GM21723 (cell line): ENCODE data around the gene CDC14A.
"Not testable (repeated sequence)": the region's sequence is repeated elsewhere in the genome, so short reads cannot be mapped to it uniquely, and the experiment has no call there.

Experiments
- ATAC-seq: cut with Tn5 transposase; IDR thresholded peaks from one replicate; pipeline ENCODE4 v1.9.1; 2021; ENCODE audit warnings: mild to moderate bottlenecking, moderate library complexity; ENCODE audit not compliant: unreplicated experiment

The CDC14A gene

DNA sequence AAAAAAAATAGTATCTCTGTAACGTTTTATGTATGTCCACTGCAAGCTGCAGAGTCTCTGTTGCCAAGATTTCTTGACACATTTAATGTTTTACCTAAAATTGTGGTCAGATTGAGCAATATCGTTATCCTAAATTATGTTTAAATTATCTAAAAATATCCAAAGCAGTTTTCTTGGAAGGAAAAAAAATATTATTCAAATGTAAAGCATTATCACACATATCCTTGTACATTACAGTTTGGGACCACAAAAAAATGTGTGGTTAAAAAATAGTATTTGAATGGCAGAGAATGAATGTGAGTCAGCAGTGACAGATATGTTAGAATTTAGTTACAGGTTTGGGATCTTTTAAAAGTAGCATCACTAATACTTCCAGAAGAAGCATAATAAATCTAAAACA lies 21.2 kb upstream of the CDC14A start:
- ATAC-seq, result not testable (repeated sequence)

DNA sequence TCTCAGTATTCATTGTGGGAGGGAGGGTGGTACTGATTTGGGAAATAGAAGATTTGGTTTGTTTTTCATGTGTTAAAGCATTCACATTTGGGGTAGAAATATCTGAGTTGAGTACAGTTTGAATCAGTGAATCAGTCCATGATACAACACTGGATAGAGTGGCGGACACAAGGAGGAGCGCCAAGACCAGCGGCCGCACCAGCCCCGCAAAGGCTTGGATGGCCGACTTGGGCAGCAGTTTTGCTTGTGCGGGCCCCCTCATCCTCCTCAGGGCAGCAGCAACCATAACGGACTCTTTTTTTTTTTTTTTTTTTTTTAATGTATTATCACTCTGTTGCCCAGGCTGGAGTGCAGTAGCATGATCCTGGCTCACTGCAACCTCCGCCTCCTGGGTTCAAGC lies 20.0 kb upstream of the CDC14A start:
- no peak for ATAC-seq

DNA sequence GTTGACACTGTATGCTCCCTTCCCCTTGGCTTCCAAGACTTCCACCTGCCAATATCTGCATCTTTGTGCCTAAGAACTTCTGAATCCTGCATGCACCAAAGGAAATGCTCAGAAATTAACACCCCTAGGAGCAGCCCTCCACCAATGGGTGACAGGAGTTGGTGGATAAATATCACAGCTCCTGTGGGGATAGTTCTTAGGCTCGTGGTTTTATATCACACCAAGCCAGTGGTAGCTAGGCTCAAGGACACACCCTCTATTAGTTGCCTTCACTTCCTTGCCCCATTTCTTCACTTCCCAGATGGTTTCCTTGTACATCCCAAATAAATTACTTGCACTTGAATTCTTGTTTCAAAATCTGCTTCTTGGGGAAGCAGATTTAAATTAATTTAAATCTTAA lies 16.9 kb upstream of the CDC14A start:
- no peak for ATAC-seq

GRCh38 chr1:100337878-100338277 lies 14.4 kb upstream of the CDC14A start:
- not testable (repeated sequence) for ATAC-seq

DNA sequence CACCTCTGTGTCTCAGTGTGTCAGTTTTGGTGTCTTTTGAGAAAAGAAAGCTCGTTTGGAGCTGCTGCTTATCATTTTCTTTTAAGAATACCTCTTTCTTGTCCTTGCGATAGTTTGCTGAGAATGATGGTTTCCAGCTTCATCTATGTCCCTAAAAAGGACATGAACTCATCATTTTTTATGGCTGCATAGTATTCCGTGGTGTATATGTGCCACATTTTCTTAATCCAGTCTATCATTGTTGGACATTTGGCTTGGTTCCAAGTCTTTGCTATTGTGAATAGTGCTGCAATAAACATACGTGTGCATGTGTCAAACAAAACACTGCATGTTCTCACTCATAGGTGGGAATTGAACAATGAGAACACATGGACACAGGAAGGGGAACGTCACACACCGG lies 12.6 kb upstream of the CDC14A start:
- ATAC-seq, result not testable (repeated sequence)

DNA sequence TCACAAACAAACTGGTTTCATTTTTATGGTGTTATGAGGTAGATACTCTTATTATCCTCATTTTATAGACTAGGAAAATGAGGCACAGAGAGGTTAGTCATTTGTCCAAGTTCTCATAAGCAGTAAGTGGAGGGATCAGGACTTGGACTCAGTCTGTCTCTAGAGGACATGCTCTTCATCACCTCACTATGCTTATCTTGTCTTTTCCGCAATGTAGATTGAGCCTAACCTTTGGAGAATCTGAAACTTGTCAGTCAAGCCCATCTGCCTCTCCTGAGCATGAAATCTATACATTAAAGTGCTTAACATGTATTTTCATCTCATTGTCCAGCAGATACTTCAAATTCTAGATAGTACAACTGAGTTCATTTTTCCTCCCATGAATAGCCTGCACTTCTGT lies 11.8 kb upstream of the CDC14A start:
- ATAC-seq, result no peak

DNA sequence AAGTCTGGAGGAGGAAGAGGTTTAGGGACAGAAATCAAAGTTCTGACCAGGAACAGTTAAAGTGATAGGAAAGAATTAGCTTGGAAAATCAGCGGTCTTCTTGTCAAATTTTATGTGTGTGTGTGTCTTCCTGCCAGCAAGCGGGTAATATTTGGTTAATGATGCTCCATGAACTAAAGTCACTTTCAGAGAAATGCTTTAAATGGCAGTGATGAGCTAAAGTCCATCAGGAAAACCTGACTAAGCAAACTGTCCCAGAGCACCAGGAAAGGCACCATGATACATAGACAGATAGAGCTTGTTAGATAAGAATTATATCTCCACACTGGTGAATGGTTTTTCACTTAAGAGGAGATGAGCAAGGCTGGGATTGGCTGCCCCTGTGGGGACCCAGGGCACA lies 10.0 kb upstream of the CDC14A start:
- no peak for ATAC-seq

GRCh38 chr1:100343897-100344296 lies 8.4 kb upstream of the CDC14A start:
- no peak for ATAC-seq

GRCh38 chr1:100344774-100345173 lies 7.5 kb upstream of the CDC14A start:
- ATAC-seq, result no peak

DNA sequence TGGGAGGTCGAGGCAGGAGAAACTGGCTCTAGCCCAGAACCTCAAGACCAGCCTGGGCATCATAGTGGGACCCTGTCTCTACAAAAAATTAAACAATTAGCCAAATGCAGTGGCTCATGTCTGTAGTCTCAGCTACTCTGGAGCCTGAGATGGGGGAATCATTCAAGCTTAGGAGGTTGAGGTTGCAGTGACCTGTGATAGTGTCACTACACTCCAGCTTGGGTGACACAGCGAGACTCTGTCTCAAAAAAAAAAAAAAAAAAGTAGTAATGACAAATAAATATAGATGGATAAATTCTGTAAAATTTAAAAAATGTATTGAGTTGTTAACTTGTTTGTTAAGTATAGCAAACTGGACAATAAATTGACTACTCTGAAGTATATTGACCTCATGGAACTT lies 5.9 kb upstream of the CDC14A start:
- ATAC-seq, result no peak

DNA sequence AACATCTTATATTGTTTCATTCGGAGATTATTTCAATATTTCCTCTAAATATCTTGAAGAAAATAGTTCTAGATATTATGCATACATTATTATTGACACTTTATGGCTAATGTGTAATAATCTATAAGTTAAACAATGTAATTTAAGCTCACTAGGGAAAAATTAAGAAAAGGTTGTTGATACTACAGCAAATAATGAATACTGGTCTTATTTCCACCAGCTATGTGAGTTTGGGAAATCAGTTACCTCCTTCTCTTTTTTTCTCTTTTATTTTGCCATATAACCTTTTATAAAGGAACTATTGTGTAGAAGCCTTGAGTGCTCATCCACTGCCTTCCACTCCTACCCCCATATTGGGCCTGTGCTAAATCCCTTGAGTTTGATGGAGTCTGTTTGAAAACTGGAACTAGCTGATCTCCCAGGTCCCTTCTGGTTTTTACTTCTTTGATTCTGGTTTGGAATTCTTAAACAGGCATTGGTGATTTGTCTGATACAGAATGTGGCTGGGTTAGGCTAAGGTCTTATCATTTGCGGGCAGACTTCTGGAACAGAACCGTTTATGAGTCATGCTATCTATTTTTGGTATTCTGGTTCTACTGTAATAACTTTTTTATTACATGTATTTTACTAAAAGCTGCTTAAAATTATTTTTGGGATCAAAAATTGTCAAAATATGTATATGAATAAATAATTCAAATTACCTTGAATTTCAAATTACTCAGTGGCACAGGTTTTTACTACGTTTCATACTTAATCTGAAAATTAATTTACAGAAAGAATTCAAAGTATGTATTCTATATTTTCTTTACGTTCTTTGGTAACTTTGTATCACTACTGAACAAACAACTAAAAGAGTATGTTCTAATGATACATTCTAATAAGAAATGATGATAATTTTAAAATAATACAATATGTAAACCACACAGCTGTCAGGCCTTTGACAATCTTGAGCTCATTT lies 5.0 kb upstream of the CDC14A start:
- no peak for ATAC-seq

DNA sequence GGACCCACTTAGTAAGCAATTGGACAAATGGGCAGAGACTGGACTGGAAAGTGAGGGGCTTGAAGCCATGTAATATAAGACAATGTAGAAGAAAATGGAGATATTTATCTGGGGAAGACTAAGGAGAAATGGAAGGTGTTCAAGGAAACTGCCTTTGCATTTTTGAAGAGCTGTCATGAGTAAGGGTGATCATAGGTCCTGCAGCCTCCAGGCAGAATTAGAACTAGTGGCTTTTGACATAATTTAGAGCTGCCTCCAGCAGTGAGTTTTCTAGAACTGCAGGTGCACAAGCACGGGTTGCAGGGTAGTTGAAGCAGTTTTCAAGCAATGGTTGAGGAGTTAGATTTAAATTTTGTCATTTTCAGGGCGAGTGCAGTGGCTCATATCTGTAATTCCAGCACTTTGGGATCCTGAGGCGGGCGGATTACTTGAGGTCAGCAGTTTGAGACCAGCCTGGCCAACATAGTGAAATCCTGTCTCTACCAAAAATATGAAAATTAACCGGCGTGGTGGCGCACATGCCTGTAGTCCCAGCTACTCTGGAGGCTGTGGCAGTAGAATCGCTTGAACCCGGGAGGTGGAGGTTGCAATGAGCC lies 3.7 kb upstream of the CDC14A start:
- ATAC-seq, result no peak

- no peak for ATAC-seq
These were observed 3.1 kb upstream of the CDC14A start for GRCh38 chr1:100349246-100349645.

- no peak for ATAC-seq
These were observed 1.6 kb upstream of the CDC14A start for GRCh38 chr1:100350787-100351094.

- ATAC-seq, result peak; percentile 58
These were observed 1.0 kb upstream of the CDC14A start for GRCh38 chr1:100351095-100351887.

GRCh38 chr1:100353071-100353801 lies 930 bp downstream of the CDC14A start:
- peak; percentile 39 for ATAC-seq

DNA sequence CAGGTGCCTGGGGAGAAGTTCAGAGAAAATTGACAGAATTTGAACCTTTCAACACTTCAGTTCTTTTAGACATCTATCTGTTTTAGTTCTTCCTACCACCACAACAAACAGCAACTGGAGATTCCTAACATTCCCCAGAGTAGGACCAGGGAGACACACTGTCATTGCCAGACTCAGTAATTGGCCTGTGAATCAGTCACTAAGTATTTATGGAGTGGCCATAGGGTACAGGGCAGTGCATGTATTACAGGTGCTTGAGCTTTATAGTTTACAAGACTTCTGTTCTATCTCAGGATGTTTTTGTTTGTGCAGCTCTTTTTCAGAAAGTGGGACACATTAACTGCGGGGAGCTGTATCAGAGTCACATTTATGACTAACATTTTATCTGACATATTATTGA lies 1.7 kb downstream of the CDC14A start:
- ATAC-seq, result no peak

DNA sequence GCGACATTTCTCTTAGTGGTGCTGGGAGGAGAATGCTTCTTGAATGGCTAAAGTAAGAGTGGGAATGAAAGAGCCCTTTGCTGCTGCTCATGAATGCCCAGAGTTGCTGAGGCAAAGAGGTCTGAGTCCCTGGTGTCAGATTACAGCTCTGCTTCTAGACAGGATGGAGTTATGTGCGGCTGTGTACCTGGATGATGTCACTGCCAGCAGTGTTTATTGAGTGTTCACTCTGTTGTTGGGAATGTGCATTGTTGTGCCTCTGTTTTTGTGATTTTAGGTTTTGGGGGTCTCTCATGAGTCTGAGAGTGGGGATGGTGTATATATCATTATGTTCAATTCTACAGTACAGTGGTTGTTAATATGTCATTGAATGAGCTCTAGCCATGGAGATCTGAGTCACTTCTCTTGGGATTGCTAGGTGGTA lies 2.7 kb downstream of the CDC14A start:
- ATAC-seq, result no peak

GRCh38 chr1:100358210-100358609 lies 5.9 kb downstream of the CDC14A start:
- ATAC-seq, result no peak

DNA sequence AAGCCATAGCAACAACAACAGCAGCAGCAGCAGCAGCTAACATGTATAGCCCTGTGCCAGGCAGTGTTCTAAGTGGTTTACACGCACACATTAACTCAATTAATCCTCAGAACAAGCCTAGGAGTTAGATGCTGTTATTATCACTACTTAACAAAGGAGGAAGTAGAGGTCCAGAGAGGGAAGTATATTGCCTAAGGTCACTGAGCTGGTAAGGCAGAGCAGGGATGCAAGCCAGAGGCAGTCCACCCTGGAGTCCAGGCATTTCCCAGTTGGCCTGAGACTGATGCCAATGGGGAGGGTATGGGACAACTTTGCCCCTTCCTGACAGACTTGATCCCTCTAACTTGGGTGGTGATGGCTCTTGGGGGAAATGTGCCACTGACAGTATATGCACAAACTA lies 6.8 kb downstream of the CDC14A start:
- no peak for ATAC-seq
